HG02610 (cell line): ENCODE data around the gene SPACA1.

Experiments used
- ATAC-seq: cut with Tn5 transposase; IDR thresholded peaks from one replicate; pipeline ENCODE4 v1.9.1; 2021; ENCODE audit warnings: mild to moderate bottlenecking, moderate library complexity; ENCODE audit not compliant: unreplicated experiment

The SPACA1 gene

DNA sequence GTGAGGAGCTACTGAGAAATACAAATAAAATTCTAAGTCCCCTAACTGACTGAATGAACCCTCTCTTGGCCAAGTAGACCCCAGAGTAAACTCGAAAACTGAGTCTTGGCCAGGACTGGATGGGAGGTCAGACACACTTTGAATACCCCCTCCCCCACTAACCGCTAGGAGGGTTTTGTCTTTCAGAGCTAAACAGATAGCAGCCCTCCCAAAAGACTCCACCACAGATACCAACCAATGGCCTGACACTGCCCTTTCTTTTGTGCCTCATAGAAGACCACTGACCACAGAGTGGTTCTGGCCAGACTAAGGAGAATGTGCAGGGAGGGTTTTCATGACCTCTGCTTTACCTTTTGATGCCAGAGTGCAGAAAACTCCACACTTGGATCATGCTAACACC, 42.1 kb downstream of the SPACA1 start:
- ATAC-seq, result no peak

DNA sequence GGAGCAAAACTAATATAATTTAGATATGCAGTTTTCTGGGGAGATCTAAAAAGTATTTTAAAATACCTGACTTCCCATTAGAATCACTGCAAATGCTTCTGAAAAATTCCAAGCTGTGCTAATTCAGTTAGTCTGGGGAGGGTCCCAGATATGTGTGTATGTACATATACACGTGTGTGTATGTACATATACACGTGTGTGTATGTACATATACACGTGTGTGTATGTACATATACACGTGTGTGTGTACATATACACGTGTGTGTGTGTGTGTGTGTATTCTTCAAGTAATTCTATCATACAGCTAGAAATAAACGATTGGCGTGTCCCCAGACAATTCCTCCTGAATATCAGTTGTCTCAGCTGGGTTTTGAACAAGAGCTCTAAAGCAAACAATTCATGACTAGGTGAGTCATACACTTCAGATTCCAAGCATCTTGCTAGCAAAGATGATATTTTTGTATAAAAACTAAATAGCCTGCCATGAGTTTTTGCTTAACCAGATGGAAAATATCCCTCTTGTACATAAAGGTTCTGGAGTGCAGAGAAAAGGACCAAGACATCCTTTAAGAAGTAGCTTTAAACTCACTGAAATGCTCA, 58.2 kb downstream of the SPACA1 start:
- no peak for ATAC-seq

DNA sequence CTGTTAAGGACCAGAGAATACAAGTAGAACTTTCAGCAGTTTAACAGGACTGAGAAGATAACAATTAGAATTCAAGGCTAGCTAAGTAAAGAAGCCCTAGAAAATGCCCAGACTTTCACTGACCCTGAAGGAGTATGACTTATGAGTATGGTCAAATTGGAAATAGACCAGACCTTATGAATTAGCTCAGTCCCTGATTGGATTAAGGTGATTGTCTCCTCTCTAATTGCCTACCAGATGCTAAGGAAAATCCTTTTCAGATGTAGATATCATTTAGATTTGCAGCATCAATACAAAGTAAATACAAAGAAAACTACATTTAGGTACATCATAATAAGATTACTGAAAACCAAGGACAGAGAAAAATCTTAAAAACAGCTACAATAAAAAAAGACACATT, 59.6 kb downstream of the SPACA1 start:
- no peak for ATAC-seq

GRCh38 chr6:88111991-88112390, 64.3 kb downstream of the SPACA1 start:
- no peak for ATAC-seq

GRCh38 chr6:88114838-88115237, 67.2 kb downstream of the SPACA1 start:
- ATAC-seq, result no peak

DNA sequence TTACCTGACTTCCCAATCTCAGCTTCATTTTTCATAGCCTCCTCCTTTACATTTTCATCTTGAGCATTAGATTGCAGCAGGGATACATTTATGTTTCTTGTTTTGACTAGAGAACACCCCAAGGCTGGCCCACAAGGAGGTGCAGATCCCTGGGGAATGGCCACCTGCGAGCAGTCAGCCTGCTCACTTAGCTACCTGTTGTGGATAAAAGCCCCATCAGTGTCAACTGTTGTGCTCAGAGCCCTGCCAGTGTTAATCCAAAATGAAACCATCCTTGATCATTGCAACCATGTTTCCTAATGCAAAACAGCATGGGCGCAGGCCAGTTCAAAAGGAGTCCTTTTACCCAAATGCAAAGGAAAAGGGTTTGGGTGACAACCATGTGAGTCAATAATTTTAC, 67.7 kb downstream of the SPACA1 start:
- ATAC-seq, result no peak

DNA sequence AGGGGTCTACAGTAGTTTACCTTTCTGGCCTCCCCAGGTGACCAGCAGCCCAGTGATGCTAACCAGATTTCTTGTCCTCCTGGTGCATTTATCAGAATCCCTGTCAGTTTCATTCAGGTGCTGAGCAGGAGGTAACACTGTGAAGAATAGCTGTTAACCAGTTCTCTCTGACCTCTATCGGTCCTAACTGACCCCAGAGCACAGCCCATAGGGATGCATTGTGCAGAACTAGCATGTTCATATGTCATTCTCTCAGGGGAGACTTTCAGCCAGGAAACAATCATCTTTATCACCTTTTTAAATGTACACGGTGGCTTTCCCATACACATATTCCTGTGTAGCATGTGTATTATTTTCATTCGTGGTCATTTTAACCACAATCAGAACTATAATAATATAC, 68.6 kb downstream of the SPACA1 start:
- no peak for ATAC-seq
